NCI-H2171 treated with DMSO at 0.1 percent for 48 hours (cell line): ENCODE results near the gene GABRB3.
"Not testable (repeated sequence)": the region's sequence is repeated elsewhere in the genome, so short reads cannot be mapped to it uniquely, and the experiment has no call there.

Experiments used
- DNase-seq: peaks from one replicate; lab custom pipeline; 2025; lab: John Stamatoyannopoulos, UW

Gene GABRB3

DNA sequence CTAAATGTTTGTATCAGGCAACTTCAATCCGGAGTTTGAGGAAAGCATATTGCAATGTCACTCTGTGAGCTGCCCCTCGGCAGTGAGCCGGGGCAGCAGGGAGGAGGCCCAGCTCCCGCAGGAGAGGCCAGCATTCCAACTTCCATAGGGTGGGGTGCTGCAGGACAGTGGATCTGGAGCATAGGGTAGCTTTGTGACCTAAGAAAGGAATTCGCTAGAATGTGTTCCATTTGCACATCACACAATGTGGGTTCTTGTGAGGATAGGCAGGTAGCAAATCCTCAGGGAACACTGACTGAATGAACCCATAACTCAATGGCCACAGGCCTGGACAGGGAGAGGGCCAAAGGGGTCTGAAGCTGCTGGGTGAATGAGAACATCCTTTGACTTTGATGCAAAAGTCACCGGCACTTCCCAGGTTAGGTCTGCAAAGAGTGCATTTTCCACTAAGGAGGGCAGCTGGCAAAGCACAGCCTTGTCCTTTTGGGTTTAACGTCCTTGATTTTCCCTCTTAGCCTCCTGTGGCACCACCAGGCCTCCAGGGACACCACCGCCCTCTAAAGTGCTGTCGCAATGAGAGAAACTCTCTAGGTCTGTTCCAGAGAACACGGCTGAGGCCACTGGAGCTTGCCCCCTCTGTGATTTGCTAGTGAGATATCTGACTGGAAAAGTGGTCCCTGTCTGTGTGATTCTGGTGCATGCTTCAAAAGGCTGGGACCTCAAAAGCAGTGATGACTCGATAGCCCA is 36.2 kb downstream of the GABRB3 start:
- DNase-seq, result no peak

DNA sequence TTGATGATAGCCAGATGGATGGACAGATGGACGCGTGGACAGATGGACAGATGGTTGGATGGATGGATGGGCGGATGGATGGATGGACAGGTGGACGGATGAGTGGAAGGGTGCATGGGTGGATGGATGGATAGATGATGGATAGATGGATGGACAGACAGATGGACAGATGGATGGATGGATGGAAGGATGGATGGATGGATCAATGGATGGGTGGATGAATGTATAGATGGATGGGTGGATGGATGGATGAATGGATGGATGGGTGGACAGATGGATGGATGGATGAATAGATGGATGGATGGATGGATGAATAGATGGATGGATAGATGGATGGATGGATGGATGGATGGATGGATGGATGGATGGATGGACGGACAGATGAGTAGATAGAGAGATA is 40.9 kb downstream of the GABRB3 start:
- DNase-seq, result no peak

DNA sequence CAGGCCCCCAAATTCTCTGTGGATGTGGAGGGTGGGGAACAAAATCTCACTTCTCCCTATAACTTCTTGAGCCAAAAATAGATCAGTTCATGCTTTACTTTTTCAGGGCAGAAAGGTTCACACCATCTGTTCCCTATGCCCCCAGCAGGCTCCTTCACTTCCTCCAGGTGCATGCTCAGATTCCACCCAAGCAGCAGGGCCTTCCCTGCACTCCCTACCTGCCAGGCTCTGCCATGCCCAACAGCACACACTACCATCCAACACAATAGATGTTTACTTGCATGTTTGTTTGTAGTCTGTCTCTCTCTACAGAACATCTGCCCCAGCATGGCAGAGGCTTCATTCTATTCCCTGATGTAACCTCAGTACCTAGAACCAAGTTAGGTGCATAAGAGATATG is 43.3 kb downstream of the GABRB3 start:
- DNase-seq, result peak; percentile 84

DNA sequence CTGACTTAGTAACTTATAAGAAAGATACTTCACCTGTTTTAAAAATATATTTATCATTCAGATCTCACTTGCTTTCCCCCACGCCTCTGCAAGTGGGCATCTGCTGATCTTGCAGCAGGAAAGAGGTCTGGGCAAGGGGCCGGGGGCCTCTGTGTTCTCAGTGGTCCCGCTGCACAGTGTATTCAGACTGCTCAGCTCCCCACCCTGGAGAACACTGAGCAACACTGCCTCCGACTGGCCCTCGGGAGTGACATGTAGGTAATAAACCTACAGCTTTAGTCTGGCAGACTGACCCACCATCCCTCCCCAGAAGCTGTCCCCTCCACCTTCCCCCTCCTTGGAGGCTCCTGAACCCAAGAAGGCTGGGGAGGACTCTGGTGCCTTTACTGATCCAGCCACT is 43.8 kb downstream of the GABRB3 start:
- no peak for DNase-seq

DNA sequence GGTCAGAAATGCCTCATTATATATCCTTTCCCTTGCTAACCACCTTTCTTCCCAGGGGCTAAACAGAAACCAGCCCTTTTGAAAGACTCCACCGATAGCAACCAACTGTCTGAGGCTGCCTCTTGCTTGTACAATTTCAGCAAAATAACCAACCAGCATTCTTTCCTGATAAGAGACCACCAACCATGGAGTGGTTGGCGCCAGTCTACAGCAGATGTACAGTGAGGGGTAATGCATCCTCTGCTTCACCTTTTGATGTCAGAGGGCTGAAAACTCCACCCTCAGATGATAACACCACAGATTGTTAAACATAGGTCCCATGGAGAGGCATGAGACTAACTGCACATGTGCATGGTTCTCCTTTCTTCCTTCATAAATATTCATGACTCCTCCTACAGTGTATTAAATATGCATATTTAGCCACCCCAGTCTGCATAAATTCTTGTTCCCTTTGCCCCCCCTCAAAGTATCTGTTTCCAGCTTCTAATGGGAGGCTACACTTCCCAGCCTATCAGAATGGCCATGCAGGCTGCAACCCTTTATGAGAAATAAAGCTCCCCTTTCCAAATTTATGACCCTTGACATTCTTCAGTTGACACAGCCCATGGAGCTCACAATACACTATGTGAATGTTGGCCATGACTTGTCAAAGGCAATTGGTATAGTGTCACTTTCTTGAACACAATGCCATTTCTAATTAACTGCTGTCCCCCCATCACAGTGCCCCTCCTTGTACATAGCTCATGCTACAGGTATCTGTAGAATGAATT is 48.3 kb downstream of the GABRB3 start:
- DNase-seq, result no peak

DNA sequence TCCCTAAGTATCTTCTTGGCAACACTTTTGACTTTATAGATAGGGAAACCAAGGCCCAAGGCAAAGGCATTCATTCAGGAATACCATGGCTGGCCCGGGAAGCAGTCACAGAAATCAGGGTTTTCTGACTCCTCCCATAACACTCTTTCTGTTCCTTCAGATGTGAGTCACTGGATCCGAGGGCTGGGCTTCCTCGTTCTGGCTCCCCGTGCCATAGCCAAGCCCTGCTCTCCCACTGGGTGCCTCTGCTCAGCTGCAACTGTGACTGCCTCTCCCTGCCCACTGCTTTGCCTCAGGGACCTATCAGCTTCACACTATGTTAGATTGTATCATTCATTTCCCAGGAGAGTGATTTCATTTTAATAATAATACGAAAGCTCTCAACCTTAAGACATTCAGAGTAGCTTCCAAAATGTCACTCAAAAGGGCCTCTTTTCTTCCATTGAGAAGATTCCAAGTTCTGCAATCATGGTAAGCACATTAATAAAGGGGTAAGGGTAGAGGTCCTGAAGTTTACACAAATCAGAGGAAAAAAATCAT is 50.2 kb downstream of the GABRB3 start:
- DNase-seq, result no peak

DNA sequence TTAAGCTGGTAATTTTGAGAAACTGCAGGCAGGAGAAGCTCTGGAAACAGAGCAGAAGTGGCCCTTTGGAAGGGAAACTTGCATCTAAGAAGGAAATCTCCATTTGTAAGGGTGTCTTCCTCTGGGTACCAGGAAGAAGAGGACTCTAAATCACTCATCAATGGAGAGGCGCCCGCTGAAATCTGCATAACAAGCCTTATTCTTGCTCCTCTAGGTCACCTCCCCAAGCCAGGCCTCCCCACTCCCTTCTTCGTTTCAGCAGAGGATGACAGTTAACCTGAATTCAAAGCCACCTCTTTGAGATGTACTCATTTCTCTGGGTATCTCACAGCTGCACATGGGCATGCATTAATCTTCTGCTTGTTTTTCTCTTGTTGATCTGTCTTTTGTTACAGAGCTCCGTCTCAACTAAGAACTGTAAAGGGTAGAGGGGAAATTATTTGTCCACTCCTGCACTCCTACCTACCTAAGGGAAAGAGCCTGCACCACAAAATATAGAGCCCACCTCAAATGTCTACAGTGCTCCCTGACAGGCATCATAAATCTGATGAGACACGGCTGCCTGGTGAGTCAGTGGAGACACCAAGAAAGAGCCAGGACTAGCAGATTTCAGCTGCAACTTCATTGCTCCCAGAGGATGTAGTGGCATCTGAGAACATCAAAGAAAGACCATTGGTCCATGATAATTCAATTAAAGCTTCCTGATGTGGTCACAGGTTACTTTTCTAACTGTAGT is 51.5 kb downstream of the GABRB3 start:
- no peak for DNase-seq

DNA sequence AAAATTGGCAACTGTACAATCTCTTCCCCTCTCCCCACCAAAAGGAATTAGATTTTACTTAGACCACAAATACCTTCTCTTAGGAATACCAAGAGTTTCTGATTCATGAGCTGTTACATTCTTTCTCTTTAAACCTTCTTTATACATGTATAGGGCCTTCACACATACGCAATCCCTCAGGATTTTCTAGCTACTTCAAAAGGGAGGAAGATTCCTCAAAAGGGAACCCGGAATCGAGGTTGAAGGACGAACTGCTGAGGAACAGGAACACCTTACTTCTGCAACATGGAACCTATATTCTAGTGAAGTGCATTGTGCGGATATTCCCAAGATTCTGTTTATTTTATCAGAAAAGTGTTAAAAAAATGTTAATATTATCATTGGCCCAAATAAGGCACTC is 52.3 kb downstream of the GABRB3 start:
- no peak for DNase-seq

DNA sequence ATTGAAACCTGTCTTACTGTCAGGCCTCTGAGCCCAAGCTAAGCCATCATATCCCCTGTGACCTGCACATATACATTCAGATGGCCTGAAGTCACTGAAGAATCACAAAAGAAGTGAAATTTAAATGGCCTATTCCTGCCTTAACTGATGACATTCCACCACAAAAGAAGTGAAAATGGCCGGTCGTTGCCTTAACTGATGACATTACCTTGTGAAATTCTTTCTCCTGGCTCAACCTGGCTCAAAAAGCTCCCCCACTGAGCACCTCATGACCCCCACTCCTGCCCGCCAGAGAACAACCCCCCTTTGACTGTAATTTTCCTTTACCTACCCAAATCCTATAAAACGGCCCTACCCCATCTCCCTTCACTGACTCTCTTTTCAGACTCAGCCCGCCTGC is 53.0 kb downstream of the GABRB3 start:
- DNase-seq, result not testable (repeated sequence)

DNA sequence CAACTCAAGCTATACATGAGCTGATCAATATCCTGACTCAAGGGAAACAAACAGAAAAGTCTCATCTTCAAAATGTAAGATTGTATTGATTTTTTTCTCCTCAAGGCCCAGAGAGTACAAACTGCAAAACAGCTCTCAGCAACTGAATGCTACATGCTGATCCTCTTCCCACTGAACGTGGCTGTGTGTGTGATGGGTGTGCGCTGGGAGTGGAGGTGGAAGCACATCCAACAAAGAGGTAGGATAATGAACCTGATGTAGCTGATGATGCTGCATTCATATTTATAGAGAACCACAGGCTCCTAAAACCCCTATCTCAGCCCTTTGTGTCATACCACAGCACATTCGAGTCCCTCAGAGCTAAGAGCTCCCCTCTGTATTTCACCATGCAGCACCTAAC is 56.8 kb downstream of the GABRB3 start:
- DNase-seq, result no peak

DNA sequence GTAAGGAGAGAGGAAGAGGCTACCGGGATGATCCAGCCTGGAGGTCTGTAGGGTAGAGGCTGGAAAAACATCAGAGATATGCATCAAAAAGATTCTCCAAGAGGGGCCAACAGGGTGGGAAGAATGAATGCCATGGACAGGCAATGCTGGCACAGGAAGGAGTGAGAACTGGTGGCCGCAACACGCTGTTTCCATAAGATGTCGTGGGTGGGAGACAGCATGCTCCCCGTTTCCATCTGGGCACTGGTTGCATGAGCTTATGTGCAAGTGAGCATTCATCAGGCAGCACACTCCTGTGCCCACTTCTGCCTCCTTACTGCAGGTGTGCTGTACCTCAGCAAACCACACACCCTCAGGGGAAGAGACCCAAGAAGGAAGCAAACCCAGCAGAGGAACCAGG is 59.4 kb downstream of the GABRB3 start:
- DNase-seq, result no peak

DNA sequence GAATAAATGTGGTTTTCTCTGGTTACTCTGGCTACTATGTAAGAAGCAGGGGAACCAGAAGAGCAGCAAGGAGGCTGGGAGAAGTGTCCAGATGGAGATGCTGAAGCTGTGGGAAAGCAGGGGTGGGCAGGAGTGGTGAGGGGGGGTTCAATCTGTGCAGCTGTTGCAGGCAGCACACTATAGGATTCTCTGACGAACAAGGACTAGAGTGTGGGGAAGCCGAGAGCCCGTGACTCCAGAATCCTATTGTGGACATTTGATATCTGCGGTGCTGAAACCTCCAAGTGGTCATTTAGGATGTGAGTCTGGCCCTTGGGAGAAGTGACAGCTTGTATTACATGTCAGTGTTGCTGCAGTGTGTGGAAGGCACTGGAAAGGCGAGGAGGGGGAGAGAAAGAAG is 60.5 kb downstream of the GABRB3 start:
- peak; percentile 60 for DNase-seq

DNA sequence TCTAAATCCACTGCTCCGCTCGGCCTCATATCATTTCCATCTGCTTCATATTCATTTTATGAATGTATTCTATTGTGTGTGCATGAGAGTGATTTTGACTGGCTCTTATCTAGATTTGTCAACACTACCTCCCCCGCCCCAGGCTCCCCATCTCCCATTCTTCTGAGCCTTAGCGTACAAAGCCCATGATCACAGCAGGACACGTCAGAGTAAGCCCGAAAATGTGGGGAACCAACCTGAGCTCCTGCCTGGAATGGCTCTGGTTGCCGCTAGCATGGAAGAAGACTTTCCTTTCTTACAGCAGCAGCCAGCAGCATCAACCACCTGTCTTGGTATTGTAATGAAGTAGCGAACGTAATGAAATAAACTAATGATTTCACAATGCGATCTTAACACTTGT is 61.4 kb downstream of the GABRB3 start:
- no peak for DNase-seq

DNA sequence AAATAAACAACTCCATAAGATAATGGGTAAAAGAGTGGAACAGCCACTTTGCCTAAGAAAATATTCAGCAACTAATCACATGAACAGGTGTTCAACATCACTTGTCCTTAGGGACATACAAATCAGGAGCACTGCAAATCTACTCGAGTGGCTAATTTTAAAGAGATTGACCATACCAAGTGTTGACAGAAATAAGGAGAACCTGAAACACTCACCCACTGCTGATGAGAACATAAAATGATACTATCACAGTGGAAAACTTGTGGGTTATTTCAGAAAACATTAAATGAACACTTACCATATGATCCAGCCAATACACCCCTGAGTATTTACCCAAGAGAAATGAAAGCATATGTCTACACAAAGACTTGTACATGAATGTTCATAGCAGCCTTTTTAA is 70.5 kb downstream of the GABRB3 start:
- DNase-seq, result peak; percentile 77

DNA sequence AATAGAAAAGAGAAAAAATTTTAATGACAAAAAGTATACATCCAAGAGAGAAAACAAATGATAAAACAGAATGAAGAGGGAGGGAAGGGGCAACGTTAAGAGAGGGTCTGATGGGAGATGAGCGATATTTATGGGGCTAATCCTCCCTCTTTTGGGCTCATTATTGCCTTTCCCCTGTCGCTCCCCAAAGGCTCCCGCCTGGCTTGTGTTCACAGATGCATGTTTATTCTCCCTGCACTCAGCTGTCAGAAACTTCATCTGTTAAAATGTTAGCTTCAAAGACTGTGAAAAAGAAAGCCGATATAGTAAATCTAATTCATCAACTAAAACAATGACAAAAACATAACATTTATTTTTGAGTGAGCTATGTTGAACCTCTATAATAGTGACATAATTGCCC is 74.3 kb downstream of the GABRB3 start:
- peak; percentile 36 for DNase-seq

DNA sequence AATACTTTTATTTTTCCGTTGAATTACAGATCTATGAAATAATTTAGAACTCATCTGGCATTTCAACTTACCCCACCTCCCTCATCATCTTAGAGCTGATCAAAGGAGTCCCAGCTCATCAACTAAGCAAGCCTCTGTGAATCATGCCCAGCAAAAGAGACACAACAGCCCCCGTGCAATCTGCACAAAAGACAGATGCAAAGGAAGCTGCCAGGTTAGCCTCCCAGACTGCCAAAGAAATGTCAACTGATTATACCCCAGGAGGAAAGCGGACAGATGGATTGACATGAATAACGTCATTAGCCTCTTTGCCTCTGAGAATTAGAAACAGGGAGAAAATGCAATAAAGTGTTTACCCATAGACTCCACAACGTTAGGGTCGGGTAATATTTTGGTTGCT is 75.0 kb downstream of the GABRB3 start:
- peak; percentile 83 for DNase-seq

DNA sequence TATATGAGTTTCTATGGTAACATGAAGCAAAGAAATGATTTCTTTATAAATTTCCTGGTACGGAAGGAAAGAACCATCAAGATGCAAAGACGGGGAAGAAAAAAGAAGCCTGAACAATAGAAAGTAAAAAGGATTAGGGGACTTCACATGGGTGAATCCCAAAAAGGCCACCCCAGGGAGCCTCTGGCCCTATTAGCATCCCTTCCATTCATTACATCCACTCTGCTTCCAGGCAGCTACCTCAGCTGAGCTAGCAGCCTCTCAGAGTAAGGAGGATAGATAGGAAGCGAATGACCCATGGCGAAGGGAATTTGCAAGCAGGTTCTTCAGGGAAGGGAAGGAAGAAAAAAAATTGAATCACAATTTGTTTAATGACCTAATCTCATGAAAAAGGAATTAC is 81.6 kb downstream of the GABRB3 start:
- DNase-seq, result no peak

DNA sequence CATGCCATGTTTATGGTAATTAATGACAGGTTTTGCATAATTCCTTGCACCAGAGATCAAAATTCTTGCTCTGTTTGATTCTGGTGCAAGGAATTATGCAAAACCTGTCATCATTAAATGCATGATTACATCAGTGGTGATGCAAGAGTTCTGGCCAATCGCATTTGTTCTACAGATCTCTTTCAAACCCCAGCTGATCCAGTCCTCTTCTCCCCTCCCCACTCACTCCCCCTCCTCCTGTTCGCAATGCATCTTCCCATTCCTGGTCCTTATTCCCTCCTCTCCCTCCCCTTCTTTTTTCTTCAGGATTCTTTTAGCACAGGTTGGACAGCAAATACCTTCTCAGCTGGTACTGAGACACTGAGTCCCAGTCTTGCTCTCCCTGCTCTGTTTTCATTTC is 82.1 kb downstream of the GABRB3 start:
- no peak for DNase-seq

DNA sequence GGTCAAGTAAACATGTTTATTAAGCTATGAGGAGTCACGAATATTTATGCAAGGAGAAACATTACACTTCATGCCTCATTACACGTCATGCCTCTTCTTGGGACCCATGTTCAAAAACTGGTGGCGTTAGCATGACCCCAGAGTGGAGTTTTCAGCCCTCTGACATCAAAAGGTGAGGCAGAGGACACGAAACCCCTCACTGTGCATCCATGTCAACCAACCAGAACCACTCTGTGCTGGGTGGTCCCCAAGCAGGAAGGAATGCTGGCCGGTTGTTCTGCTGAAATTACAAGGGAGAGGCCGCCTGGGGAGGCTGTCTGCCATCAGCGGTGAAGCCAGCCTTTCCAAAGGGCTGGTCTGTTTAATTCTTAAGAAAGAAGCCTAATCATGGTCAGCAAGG is 83.4 kb downstream of the GABRB3 start:
- DNase-seq, result no peak

DNA sequence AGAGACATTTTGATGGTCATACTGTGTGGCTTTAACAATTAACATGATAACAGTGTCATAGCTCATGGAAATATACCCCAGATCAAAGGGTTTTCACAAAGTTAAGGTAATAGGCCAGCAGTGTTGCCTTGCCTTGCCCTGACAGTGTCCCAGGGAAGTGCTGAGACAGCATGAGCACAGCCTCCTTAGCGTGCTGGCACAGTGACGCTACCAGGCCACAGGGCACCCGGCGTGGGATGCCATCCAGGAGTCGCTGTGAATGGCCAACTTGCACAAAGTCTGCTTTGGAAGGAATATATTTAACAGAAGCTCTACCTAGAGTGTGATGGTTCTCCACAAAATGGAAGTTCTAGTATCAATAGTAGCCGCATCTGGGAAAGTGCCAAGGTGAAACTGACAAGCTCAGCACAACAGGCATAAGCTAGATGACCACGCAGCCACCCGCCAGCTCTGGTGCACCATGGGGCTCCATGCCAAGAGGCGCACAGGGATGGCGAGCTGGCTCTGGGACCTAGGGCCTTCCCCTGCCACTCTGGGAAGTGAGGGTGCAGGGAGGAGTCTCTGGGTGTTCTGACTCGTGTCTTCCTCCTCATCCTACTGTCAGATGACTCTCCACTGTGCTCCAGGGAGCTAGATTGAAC is 86.2 kb downstream of the GABRB3 start:
- DNase-seq, result no peak

DNA sequence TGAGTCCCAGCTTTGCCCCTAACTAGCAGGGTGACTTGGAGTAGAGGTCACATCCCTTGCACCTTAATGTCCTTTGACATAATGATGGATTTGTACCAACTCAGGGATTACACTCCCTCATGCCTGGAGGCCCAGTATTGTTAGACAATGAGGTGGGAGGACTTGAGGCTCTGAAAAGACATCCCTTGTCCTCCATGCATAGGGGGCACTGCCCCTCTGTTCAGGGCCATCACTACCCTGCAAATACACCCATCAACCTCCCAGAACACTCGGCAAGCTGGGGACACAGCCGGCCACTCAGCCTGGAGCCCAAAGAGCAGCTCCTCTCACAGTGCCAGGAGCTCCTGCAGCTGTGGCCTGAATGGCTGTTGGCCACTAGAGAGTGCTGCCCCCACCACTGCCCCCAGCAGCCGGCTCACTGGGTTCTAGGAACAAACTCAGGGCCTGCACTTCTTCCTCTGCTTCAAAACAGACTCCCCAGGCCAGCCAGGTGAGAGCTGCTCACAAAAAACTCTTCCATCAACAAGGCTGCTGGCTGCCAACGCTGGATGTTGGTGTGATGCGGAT is 90.2 kb downstream of the GABRB3 start:
- no peak for DNase-seq

DNA sequence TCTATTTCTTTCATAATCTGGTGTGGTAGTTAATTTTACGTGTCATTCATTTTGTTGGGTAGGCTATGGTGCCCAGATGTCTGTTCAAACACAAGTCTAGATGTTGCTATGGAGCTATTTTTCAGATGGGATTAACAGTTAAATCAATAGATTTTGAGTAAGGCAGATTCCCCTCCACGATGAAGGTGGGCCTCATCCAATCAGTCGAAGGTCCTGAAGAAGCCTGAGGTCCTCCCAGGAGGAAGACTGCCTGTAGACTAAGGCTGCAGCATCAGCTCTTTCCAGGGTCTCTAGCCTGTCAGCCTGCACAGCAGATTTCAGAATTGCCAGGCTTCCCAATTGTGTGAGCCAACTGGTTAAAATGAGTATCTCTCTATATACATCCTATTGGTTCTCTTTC is 92.9 kb downstream of the GABRB3 start:
- no peak for DNase-seq
